HPDE6-E6E7 (cell line): Measurements from ENCODE around the gene TMEM101.
"Not testable (repeated sequence)": the region's sequence is repeated elsewhere in the genome, so short reads cannot be mapped to it uniquely, and the experiment has no call there.

Source experiments
- DNase-seq: peaks from one replicate; pipeline ENCODE4 v3.0.0; 2011; ENCODE audit warnings: missing footprints; ENCODE audit errors: extremely low spot score

TMEM101 gene

GRCh38 chr17:44014437-44015172, at the start of gene TMEM101:
TSS of gene TMEM101 (minus strand) at chr17:44014963. CDS start at chr17:44014952, 11 bp downstream.
- peak; percentile 96 for DNase-seq

- no peak for DNase-seq
These were observed 49.2 kb upstream of the TMEM101 start for GRCh38 chr17:44063704-44064639.

- DNase-seq = no peak
These were observed 48.1 kb upstream of the TMEM101 start for GRCh38 chr17:44062871-44063270.

- DNase-seq = no peak
These were observed 46.7 kb upstream of the TMEM101 start for GRCh38 chr17:44061446-44061845.

- no peak for DNase-seq
These were observed 44.5 kb upstream of the TMEM101 start for GRCh38 chr17:44059101-44059892.

GRCh38 chr17:44053125-44053872, 38.5 kb upstream of the TMEM101 start:
- DNase-seq = no peak

GRCh38 chr17:44049294-44050060, 34.7 kb upstream of the TMEM101 start:
- DNase-seq = no peak

GRCh38 chr17:44046893-44047292, 32.1 kb upstream of the TMEM101 start:
- DNase-seq = not testable (repeated sequence)

- DNase-seq = no peak
These were observed 30.7 kb upstream of the TMEM101 start for GRCh38 chr17:44045486-44045885.

- DNase-seq = no peak
These were observed 29.3 kb upstream of the TMEM101 start for GRCh38 chr17:44044071-44044470.

- no peak for DNase-seq
These were observed 28.5 kb upstream of the TMEM101 start for GRCh38 chr17:44043272-44043696.

- DNase-seq = peak; percentile 37
These were observed 25.3 kb upstream of the TMEM101 start for GRCh38 chr17:44039829-44040635.

GRCh38 chr17:44038604-44039011, 23.8 kb upstream of the TMEM101 start:
- DNase-seq = no peak

- no peak for DNase-seq
These were observed 22.7 kb upstream of the TMEM101 start for GRCh38 chr17:44037471-44037870.

GRCh38 chr17:44034688-44035087, 19.9 kb upstream of the TMEM101 start:
- DNase-seq = not testable (repeated sequence)

GRCh38 chr17:44033861-44034408, 19.2 kb upstream of the TMEM101 start:
- no peak for DNase-seq

- DNase-seq = no peak
These were observed 15.7 kb upstream of the TMEM101 start for GRCh38 chr17:44030482-44030881.

- DNase-seq = no peak
These were observed 15.0 kb upstream of the TMEM101 start for GRCh38 chr17:44029736-44030135.

GRCh38 chr17:44024853-44025252, 10.1 kb upstream of the TMEM101 start:
- DNase-seq = no peak
